BJ (cell line): Measurements from ENCODE around the gene PHLPP1. TPM values are rescaled to one million over a fixed set of nuclear protein-coding genes. Genes with fewer than 3 reads are reported as not detected.

Source experiments
- CTCF ChIA-PET: fragments of 350-600 bp; formaldehyde crosslinking; extraction: SDS; loops from one replicate; lab custom pipeline; 2021; ENCODE audit warnings: antibody characterized with exemption, inconsistent platforms; lab: Yijun Ruan, JAX
- POLR2A ChIA-PET: fragments of 300-600 bp; sonication (Branson Sonifier 250); formaldehyde crosslinking; extraction: SDS; loops from one replicate; lab custom pipeline; 2021; ENCODE audit warnings: antibody characterized with exemption; lab: Charles Lee
- DNase-seq: peaks from one replicate; pipeline ENCODE4 v3.0.0-alpha.2; 2011; ENCODE audit warnings: low read depth
- H3K27me3 ChIP-seq: 2 replicates; pipeline ENCODE4 v1.6.0; 2011; ENCODE audit warnings: low read length; ENCODE audit not compliant: control insufficient read depth, insufficient read depth
- H3K36me3 ChIP-seq: 2 replicates; pipeline ENCODE4 v1.5.1; 2011; ENCODE audit warnings: low read length; ENCODE audit not compliant: control insufficient read depth, insufficient read depth
- H3K4me3 ChIP-seq: 2 replicates; pipeline ENCODE4 v1.5.1; 2011; ENCODE audit warnings: low read depth, mild to moderate bottlenecking, control low read depth, low read length
- polyA plus RNA-seq: library from polyadenylated mRNA; depleted of rRNA; stranded (reverse); fragments of >200 nt; gene quantifications from 2 replicates; pipeline ENCODE4 v1.2.3, GENCODE V29; 2011
- TF ChIP-seq, protein P1 (sequence below): IDR thresholded peaks from 2 replicates; pipeline ENCODE4 v1.5.1; 2011; ENCODE audit warnings: low read depth, mild to moderate bottlenecking, control low read depth, inconsistent platforms, low read length, moderate library complexity; ENCODE audit not compliant: insufficient read depth

The PHLPP1 gene
- polyA plus RNA-seq, 1 experiment = 4.0 TPM

DNA sequence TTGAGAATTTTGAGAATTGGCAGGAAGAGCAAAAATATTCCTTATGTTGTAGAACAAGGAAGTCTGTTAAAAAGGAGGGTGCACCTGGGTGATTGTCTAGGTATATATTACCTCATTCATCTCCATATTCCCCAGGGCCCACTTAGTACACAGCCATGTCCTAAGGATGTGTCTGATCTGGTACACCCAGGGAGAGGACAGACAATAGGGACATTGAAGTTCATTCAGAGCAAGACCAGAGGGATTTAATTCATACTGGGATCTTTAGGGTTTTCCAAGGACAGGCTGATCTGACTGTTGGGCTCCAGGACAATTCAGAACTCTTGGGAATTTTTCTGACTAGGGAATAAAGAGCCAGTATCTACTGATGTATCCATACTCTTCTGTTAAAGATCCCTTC is 112.1 kb downstream of the PHLPP1 start:
- DNase-seq = no peak
- H3K36me3 ChIP-seq = no peaks in the 10 kb centered on the region
- no peaks in the 10 kb centered on the region for H3K27me3 ChIP-seq
- TF ChIP-seq, protein P1, sequence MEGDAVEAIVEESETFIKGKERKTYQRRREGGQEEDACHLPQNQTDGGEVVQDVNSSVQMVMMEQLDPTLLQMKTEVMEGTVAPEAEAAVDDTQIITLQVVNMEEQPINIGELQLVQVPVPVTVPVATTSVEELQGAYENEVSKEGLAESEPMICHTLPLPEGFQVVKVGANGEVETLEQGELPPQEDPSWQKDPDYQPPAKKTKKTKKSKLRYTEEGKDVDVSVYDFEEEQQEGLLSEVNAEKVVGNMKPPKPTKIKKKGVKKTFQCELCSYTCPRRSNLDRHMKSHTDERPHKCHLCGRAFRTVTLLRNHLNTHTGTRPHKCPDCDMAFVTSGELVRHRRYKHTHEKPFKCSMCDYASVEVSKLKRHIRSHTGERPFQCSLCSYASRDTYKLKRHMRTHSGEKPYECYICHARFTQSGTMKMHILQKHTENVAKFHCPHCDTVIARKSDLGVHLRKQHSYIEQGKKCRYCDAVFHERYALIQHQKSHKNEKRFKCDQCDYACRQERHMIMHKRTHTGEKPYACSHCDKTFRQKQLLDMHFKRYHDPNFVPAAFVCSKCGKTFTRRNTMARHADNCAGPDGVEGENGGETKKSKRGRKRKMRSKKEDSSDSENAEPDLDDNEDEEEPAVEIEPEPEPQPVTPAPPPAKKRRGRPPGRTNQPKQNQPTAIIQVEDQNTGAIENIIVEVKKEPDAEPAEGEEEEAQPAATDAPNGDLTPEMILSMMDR = no peak
- no peak overlapping the region for H3K4me3 ChIP-seq
- POLR2A ChIA-PET = no interaction called here
- CTCF ChIA-PET = no interaction called here

DNA sequence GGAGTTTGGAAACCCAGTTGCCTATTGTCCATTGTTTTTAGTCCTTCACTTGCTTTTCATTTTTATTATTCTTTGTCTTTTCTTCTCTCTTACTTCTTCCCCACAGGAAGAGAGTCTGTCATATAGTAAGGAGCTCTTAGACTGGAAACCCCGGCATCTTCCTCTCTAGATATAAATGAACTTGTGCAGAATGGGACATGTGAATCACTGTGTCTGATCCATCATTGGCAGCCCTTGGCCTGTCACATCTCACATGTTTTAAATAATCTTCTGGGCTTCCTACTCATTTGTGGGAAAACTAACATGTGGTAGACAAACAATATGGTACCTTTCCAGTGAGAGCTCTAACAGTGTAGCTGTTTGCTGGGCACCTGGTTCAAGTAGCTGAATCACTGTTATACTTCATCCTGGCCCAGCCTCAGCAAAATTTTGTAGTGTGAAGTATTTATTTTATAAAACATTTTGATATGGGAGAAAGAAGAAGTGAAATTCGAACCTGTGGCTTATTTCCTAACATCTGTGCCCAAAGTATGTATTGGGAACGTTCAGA is 112.8 kb downstream of the PHLPP1 start:
- no peak for DNase-seq
- TF ChIP-seq, protein P1 = no peak
- POLR2A ChIA-PET = no interaction called here

DNA sequence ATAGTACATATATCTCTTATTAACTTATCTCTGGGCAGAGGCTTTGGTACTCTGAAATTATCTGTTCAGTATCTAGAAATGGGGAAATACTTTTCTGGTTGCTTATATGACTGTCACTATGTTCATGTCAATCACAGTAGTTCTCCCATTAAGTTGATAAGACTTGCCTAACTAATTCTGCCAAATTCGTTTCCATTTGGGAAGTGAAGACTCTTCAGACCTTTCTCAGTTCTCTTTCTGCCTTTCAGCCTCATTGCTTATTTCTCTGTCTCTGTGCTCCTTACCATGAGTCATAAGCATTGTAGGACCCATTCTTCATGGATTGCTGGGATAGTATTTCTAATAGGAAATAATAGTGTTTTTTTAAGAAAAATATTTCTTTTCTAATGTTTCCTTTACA is 113.5 kb downstream of the PHLPP1 start:
- H3K27me3 ChIP-seq = no peaks in the 10 kb centered on the region
- CTCF ChIA-PET = no interaction called here
- no peak overlapping the region for H3K4me3 ChIP-seq
- POLR2A ChIA-PET = no interaction called here
- DNase-seq = no peak
- no peaks in the 10 kb centered on the region for H3K36me3 ChIP-seq
- TF ChIP-seq, protein P1 = no peak

More for the DNA sequence above, 112.8 kb downstream of the PHLPP1 start:
- Histone ChIP-seq H3K27me3 (no peaks in the 10 kb centered on the region), H3K4me3 (no peak overlapping the region), H3K36me3 (no peaks in the 10 kb centered on the region)
- CTCF ChIA-PET = interaction anchor here (0.7 kb wide), 1 partner anchor 122 kb away, joined by 3 read pairs; no protein-coding TSS in a partner anchor

DNA sequence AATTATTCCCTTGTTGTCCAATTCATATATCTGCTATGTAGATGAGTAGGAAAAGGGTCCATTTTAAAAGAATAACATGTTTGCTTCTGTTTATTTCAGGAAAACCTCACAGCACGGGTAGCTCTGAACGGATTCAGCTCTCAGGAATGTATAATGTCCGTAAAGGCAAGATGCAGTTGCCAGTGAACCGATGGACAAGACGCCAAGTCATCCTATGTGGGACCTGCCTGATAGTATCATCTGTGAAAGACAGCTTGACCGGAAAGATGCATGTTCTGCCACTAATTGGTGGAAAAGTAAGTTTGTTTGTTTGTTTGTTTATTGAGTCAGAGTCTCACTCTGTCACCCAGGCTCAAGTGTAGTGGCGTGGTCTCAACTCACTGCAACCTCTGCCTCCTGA is 114.6 kb downstream of the PHLPP1 start:
- CTCF ChIA-PET = interaction anchor here (0.7 kb wide), 1 partner anchor 115 kb away, joined by 3 read pairs; the partner anchor contains the start of gene PHLPP1
- Histone ChIP-seq H3K27me3 (no peaks in the 10 kb centered on the region), H3K36me3 (no peaks in the 10 kb centered on the region), H3K4me3 (no peak overlapping the region)
- no peak for DNase-seq
- TF ChIP-seq, protein P1 = no peak
- POLR2A ChIA-PET = no interaction called here

DNA sequence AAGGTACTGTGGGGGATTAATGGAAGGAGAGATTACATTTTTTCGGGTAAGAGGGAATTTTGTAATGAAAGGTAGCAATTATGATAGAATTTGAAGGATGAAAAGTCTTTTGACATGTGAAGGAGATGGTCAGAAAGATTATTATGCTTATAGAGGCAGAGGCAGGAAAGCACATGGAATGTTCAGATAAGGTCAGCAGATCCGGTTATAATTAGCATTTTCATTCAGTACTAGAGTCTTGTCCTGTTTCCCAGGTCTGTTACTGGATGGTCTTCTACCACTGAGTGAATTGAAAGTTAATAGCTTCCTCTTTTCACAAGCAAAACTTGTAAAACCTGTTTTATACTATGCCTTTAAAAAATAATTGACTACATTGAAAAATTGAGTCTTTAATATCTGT is 116.9 kb downstream of the PHLPP1 start:
- DNase-seq = no peak
- no peak overlapping the region for H3K4me3 ChIP-seq
- CTCF ChIA-PET = interaction anchor here (1.1 kb wide), 1 partner anchor 18 kb away, joined by 5 read pairs; no protein-coding TSS in a partner anchor
- no peaks in the 10 kb centered on the region for H3K36me3 ChIP-seq
- TF ChIP-seq, protein P1 = no peak
- POLR2A ChIA-PET = no interaction called here
- no peaks in the 10 kb centered on the region for H3K27me3 ChIP-seq
